Frontal cortex (tissue), 4 donors: ENCODE measurements around the gene SLC5A2. TPM values are rescaled to one million over a fixed set of nuclear protein-coding genes. Genes with fewer than 3 reads are reported as not detected.
"Not testable (repeated sequence)": the region's sequence is repeated elsewhere in the genome, so short reads cannot be mapped to it uniquely, and the experiment has no call there.

Experiments used
- DNase-seq, 2 donors: peaks; one replicate each; pipeline ENCODE4 v3.0.0; 2012; ENCODE audit warnings: low spot score in 2 of 2
- FAIRE-seq: peaks from 2 replicates; lab custom pipeline; 2012; peaks lifted over from hg19 to GRCh38; lab: Jason Lieb, UNC
- total RNA-seq: library from RNA; depleted of rRNA; stranded (reverse); fragments of >200 nt; gene quantifications from one replicate; pipeline ENCODE4 v1.2.3, GENCODE V29; 2014
- donor health status: control.
- donor health status: control.
- donor health status: control.

The SLC5A2 gene
- total RNA-seq, 1 donor from 2014 or later, result 1.2 TPM

- no peak for FAIRE-seq
- DNase-seq, result no peak
Observed at GRCh38 chr16:31474173-31474714, 8.7 kb upstream of the SLC5A2 start.

- FAIRE-seq, result no peak
- no peak for DNase-seq
Observed at GRCh38 chr16:31474773-31475738, 7.9 kb upstream of the SLC5A2 start.

DNA sequence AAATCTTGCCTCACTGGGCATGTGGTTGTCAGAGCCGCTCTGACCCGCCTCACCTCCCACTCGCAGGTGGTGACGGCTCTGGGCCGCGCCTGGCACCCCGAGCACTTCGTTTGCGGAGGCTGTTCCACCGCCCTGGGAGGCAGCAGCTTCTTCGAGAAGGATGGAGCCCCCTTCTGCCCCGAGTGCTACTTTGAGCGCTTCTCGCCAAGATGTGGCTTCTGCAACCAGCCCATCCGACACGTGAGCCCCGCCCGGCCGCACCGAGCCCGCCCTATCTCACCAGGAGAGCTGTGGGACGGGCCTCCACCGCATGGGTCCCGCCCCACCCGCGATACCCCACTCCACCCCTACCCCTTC, 7.0 kb upstream of the SLC5A2 start:
- no peak for FAIRE-seq
- no peak for DNase-seq

DNA sequence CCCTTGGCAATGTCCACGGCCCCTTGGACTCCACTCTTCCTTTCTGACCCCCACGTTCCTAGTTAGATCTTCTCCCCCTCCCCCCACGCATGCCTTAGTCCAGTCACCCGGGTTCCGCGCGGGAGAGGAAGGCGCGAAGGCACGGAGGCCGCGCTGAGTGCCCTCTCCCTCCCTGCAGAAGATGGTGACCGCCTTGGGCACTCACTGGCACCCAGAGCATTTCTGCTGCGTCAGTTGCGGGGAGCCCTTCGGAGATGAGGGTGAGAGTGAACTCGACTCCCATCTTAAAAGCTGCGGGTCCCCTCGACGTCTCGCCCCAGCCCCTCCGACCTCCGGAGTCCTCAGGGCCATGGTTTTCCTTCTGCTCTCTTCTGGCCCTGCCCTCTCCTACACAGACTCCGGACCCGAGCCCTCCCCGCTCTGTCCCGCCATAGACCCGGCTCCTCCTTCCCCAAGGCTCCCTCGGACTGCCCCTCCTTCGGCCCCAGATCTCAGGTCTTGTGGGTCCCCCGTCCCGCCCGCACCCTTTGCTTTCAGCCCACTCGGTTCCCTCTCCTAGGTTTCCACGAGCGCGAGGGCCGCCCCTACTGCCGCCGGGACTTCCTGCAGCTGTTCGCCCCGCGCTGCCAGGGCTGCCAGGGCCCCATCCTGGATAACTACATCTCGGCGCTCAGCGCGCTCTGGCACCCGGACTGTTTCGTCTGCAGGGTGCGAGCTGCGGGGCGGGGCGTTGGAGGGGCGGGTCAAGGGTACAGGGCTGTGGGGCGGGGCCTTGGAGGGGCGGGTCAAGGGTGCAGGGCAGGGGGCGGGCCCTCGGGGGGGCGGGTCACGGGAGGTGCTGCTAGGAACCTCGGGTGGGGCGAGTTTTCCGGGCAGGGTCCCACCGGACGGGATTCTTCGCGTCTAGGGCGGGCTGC, 6.4 kb upstream of the SLC5A2 start:
- FAIRE-seq (no peak), DNase-seq (peak; percentile 58 to 69)

- FAIRE-seq (no peak), DNase-seq (no peak)
Observed at GRCh38 chr16:31477220-31478216, 5.4 kb upstream of the SLC5A2 start.

GRCh38 chr16:31478956-31479355, 4.0 kb upstream of the SLC5A2 start:
- FAIRE-seq, result no peak

GRCh38 chr16:31479751-31480150, 3.2 kb upstream of the SLC5A2 start:
- FAIRE-seq (no peak), DNase-seq (no peak)

More at GRCh38 chr16:31478956-31479355, 4.0 kb upstream of the SLC5A2 start:
- no peak for DNase-seq

DNA sequence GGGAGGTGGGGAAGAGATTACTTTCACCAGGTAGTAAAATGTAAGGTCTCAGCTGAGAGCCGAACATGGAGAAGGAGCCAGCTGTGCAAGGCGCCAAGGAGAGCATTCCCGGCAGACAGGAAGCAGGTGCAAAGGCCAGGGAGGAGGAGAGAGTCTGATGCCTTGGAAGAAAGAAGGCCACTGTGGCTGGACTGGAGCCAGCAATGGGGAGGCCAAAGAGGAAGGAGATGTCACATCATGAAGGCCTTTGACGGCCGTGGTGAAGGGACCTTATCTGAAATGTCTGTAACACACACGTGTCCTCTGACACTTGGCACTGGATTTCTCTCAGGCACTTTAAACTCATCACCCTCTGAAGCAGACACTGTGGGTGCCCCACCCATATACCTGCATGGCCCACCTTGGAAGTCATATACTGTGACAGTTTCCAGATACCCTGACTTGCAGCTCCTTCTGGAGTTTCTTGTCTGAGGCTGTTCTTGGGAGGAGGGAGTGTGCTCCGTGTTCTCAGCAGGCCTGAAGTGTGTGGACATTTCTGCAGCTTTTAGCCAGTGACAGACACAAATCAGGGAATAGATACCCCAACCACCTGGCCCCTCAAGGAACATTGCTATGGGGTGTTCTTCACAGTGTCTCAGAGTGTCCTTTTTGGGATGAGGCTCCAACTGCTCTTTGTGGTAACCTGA, 1.9 kb upstream of the SLC5A2 start:
- no peak for DNase-seq
- no peak for FAIRE-seq

DNA sequence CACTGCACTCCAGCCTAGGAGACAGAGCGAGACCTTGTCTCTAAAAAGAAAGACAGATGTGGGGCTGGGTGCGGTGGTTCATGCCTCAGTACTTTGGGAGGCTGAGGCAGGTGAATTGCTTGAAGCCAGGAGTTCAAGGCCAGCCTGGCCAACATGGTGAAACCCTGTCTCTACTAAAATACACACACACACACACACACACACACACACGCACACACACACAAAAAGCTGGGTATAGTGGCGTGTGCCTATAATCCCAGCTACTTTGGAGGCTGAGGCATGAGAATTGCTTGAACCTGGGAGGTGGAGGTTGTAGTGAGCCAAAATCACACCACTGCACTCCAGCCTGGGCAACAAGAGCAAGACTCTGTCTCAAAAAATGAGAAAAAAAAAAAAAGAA, 1.1 kb downstream of the SLC5A2 start:
- not testable (repeated sequence) for FAIRE-seq, DNase-seq

DNA sequence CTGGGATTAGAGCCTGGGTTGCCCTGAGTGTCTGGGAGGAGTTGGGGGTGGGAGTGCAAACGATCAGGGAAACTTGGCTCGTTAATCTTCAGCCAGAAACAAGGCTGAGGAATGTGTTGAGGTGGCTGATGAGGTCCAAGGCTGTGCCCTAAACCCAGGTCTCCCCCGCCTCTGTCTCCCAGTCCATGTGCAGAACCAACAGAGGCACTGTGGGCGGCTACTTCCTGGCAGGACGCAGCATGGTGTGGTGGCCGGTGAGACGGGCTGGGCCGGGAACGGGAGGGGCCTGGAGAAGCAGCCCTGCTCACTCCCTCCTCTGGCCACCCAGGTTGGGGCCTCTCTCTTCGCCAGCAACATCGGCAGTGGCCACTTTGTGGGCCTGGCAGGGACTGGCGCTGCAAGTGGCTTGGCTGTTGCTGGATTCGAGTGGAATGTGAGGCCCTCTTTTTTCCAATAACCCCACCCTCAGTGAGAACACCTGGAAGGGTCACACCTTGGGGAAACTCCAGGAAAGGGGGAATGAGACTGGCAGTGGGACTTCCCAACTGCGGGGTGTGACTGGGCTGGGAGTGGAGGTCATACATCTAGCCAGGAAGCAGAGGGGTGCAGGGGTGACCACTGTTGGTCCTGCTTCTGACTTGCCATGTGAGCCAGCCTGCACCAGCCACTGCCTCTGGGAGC, 1.7 kb downstream of the SLC5A2 start:
- DNase-seq, result no peak
- FAIRE-seq, result no peak

GRCh38 chr16:31485571-31485970, 2.6 kb downstream of the SLC5A2 start:
- no peak for DNase-seq
- FAIRE-seq, result no peak

GRCh38 chr16:31486045-31486444, 3.1 kb downstream of the SLC5A2 start:
- FAIRE-seq (no peak), DNase-seq (no peak)

- FAIRE-seq (no peak), DNase-seq (no peak)
Observed at GRCh38 chr16:31487071-31487719, 4.3 kb downstream of the SLC5A2 start.

- peak; percentile 64 to 70 for DNase-seq
- no peak for FAIRE-seq
Observed at GRCh38 chr16:31487720-31488467, 5.0 kb downstream of the SLC5A2 start.

GRCh38 chr16:31488468-31489297, 5.8 kb downstream of the SLC5A2 start:
- DNase-seq, result no peak

DNA sequence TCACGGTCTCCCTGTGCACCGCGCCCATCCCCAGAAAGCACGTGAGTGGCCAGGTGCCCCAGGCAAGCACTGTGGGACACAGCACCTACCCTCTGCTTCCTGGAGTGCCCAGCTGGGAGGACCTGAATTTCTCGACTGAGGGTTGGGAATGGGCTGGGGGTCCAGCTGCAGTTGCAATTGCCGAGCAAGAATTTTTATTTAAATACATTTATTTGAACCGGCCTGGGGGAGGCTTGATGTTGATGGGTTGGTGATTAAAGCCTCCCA, 6.3 kb downstream of the SLC5A2 start:
- no peak for DNase-seq
- no peak for FAIRE-seq

More at GRCh38 chr16:31488468-31489297, 5.8 kb downstream of the SLC5A2 start:
- no peak for FAIRE-seq
